Adrenal gland (tissue), 5 donors: ENCODE results near the gene BBS1.

Experiments used
- POLR2A ChIP-seq, 2 donors: fragments of 450-650 bp; IDR thresholded peaks; one replicate each; pipeline ENCODE4 v1.6.1; 2017; ENCODE audit warnings: antibody characterized with exemption in 2 of 2, mild to moderate bottlenecking in 2 of 2, moderate library complexity in 1 of 2
- TF ChIP-seq, protein P1 (sequence below), 6 experiments: fragments of 450-650 bp in 4 of 6; fragments of 200-600 bp in 2 of 6; sonication (generic) in 1 of 6; IDR thresholded peaks; 1 replicate in 5 of 6; 2 replicates in 1 of 6; pipeline versions ENCODE4 v1.5.1 to v1.8.0; 2016 to 2021; ENCODE audit warnings: antibody characterized with exemption in 6 of 6, mild to moderate bottlenecking in 2 of 6, moderate library complexity in 1 of 6
- donor health status: DM: no; HTN: no; CAD: no.

DNA sequence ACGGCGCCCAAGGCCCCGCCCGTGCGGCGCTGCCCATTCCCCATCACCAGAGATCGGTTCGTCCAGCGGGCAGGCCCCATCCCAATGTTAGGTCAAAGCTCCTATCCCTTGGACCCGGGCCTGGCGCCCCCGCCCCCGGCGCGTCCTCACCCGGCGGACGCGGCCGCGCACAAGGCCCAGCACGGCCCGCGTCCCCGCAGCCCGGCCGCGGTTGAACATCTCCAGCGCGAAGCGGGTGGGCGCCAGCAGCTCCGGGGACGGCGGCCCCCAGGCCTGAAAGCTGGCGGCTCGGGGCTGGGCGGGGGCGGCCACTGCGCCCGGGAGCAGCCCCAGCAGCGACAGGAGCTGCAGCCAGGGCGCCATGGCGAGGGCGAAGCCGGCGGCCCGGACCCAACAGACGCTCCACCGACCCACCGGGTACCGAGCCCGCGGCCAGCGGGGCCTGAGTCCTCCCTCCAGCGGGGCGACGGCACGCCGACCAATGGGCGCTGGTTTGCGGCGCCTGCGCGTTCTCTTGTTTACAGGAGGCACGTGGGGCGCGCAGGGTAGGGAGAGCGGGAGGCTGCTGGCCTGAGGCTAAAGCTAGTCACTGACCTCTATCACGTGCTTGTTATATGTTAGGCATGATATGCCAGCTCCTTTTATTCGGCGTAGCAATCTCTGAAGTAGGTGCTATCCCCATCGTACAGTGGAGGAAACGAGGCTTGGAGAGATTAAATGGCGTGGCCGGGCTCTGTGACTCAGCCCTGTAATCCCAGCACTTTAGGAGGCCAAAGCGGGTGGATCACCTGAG is 57.9 kb downstream of the BBS1 start, which contains the start of gene CTSF:
- TF ChIP-seq, protein P1, sequence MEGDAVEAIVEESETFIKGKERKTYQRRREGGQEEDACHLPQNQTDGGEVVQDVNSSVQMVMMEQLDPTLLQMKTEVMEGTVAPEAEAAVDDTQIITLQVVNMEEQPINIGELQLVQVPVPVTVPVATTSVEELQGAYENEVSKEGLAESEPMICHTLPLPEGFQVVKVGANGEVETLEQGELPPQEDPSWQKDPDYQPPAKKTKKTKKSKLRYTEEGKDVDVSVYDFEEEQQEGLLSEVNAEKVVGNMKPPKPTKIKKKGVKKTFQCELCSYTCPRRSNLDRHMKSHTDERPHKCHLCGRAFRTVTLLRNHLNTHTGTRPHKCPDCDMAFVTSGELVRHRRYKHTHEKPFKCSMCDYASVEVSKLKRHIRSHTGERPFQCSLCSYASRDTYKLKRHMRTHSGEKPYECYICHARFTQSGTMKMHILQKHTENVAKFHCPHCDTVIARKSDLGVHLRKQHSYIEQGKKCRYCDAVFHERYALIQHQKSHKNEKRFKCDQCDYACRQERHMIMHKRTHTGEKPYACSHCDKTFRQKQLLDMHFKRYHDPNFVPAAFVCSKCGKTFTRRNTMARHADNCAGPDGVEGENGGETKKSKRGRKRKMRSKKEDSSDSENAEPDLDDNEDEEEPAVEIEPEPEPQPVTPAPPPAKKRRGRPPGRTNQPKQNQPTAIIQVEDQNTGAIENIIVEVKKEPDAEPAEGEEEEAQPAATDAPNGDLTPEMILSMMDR (IDR thresholded peaks at IDR 0.05) = no peak
- peak in 1 of 2 donors; percentile 59 for TF ChIP-seq POLR2A (IDR thresholded peaks at IDR 0.05)
